Measurements from ENCODE around the gene TEX26.

The TEX26 gene

GRCh38 chr13:30971575-30971974 is 39.1 kb downstream of the TEX26 start:
- no peak overlapping the region for H3K18ac ChIP-seq (ENCODE audit: low read depth in 1 of 2, low read length in 2 of 2)
- H3K4me3 ChIP-seq (ENCODE audit: insufficient read depth in 1 of 2, low read depth in 1 of 2, low read length in 2 of 2), result no peak overlapping the region
- H4K91ac ChIP-seq (ENCODE audit: low read length), result no peak overlapping the region
- H3K9ac ChIP-seq (ENCODE audit: low read length), result no peak overlapping the region
- no peak overlapping the region for H4K8ac ChIP-seq (ENCODE audit: low read length)
- H3K4me2 ChIP-seq (ENCODE audit: low read length, poor library complexity, severe bottlenecking), result no peak overlapping the region
- peak overlapping the region in 1 of 2 experiments; percentile 21 for H2BK12ac ChIP-seq (ENCODE audit: low read length in 2 of 2)
- no peak overlapping the region for H3K23ac ChIP-seq (ENCODE audit: low read length in 2 of 2)
- no peak overlapping the region for H2AFZ ChIP-seq (ENCODE audit: low read depth, low read length)
- no CpG with 5 or more reads among the region's 2 CpGs for WGBS
- no peak overlapping the region for H3K27ac ChIP-seq (ENCODE audit: low read length, poor library complexity, severe bottlenecking)
- DNase-seq, result peak; percentile 64
- no peak overlapping the region for H2AK5ac ChIP-seq (ENCODE audit: low read length, severe bottlenecking)
- H2BK5ac ChIP-seq (ENCODE audit: low read depth, low read length, poor library complexity, severe bottlenecking), result no peak overlapping the region
- H3K9me3 ChIP-seq (ENCODE audit: control insufficient read depth, low read length), result no peaks in the 10 kb centered on the region
- no peak overlapping the region for H3K4ac ChIP-seq (ENCODE audit: low read depth in 1 of 2, low read length in 2 of 2)
- no peaks in the 10 kb centered on the region for H3K36me3 ChIP-seq (ENCODE audit: control insufficient read depth in 1 of 2, insufficient read depth in 2 of 2, low read depth in 1 of 2, low read length in 2 of 2)
- no peaks in the 10 kb centered on the region for H3K4me1 ChIP-seq (ENCODE audit: control insufficient read depth, insufficient read depth, low read depth, low read length)
- H2BK120ac ChIP-seq (ENCODE audit: low read depth, low read length), result no peak overlapping the region
- no peak overlapping the region for H3K14ac ChIP-seq (ENCODE audit: low read length in 2 of 2)
- no peaks in the 10 kb centered on the region for H3K27me3 ChIP-seq (ENCODE audit: control insufficient read depth in 1 of 2, insufficient read depth in 1 of 2, low read length in 2 of 2)
- no peaks in the 10 kb centered on the region for H3K79me1 ChIP-seq (replicated peaks; ENCODE audit: low read length, poor library complexity, severe bottlenecking)
- no peak overlapping the region for H2BK15ac ChIP-seq (ENCODE audit: low read depth, poor library complexity, severe bottlenecking)

GRCh38 chr13:30972888-30973377 is 40.5 kb downstream of the TEX26 start:
- Histone ChIP-seq H3K9ac (ENCODE audit: low read length) (no peak overlapping the region), H3K23ac (ENCODE audit: low read length in 2 of 2) (no peak overlapping the region), H3K27ac (ENCODE audit: low read length, poor library complexity, severe bottlenecking) (no peak overlapping the region), H3K4me3 (ENCODE audit: insufficient read depth in 1 of 2, low read depth in 1 of 2, low read length in 2 of 2) (no peak overlapping the region), H3K14ac (ENCODE audit: low read length in 2 of 2) (no peak overlapping the region), H4K91ac (ENCODE audit: low read length) (no peak overlapping the region), H2BK120ac (ENCODE audit: low read depth, low read length) (no peak overlapping the region), H2BK5ac (ENCODE audit: low read depth, low read length, poor library complexity, severe bottlenecking) (no peak overlapping the region), H3K9me3 (ENCODE audit: control insufficient read depth, low read length) (no peaks in the 10 kb centered on the region), H2AK5ac (ENCODE audit: low read length, severe bottlenecking) (no peak overlapping the region), H2AFZ (ENCODE audit: low read depth, low read length) (no peak overlapping the region), H4K8ac (ENCODE audit: low read length) (no peak overlapping the region), H3K79me1 (replicated peaks; ENCODE audit: low read length, poor library complexity, severe bottlenecking) (no peaks in the 10 kb centered on the region), H3K4ac (ENCODE audit: low read depth in 1 of 2, low read length in 2 of 2) (no peak overlapping the region), H3K18ac (ENCODE audit: low read depth in 1 of 2, low read length in 2 of 2) (no peak overlapping the region), H2BK15ac (ENCODE audit: low read depth, poor library complexity, severe bottlenecking) (no peak overlapping the region), H2BK12ac (ENCODE audit: low read length in 2 of 2) (no peak overlapping the region), H3K36me3 (ENCODE audit: control insufficient read depth in 1 of 2, insufficient read depth in 2 of 2, low read depth in 1 of 2, low read length in 2 of 2) (no peaks in the 10 kb centered on the region), H3K4me2 (ENCODE audit: low read length, poor library complexity, severe bottlenecking) (no peak overlapping the region), H3K27me3 (ENCODE audit: control insufficient read depth in 1 of 2, insufficient read depth in 1 of 2, low read length in 2 of 2) (no peaks in the 10 kb centered on the region), H3K4me1 (ENCODE audit: control insufficient read depth, insufficient read depth, low read depth, low read length) (no peaks in the 10 kb centered on the region)
- DNase-seq, result peak; percentile 68
- WGBS, result no CpG with 5 or more reads among the region's 1 CpG

GRCh38 chr13:30974350-30974749 is 41.9 kb downstream of the TEX26 start:
- H3K4me3 ChIP-seq (ENCODE audit: insufficient read depth in 1 of 2, low read depth in 1 of 2, low read length in 2 of 2), result no peak overlapping the region
- H3K27me3 ChIP-seq (ENCODE audit: control insufficient read depth in 1 of 2, insufficient read depth in 1 of 2, low read length in 2 of 2), result no peaks in the 10 kb centered on the region
- peaks cover 7% of the 10 kb centered on the region for H3K4me1 ChIP-seq (ENCODE audit: control insufficient read depth, insufficient read depth, low read depth, low read length)
- H2BK12ac ChIP-seq (ENCODE audit: low read length in 2 of 2), result no peak overlapping the region
- DNase-seq, result no peak
- H3K9ac ChIP-seq (ENCODE audit: low read length), result no peak overlapping the region
- H2BK120ac ChIP-seq (ENCODE audit: low read depth, low read length), result no peak overlapping the region
- no peaks in the 10 kb centered on the region for H3K79me1 ChIP-seq (replicated peaks; ENCODE audit: low read length, poor library complexity, severe bottlenecking)
- H3K9me3 ChIP-seq (ENCODE audit: control insufficient read depth, low read length), result no peaks in the 10 kb centered on the region
- no peak overlapping the region for H2AK5ac ChIP-seq (ENCODE audit: low read length, severe bottlenecking)
- H2BK15ac ChIP-seq (ENCODE audit: low read depth, poor library complexity, severe bottlenecking), result no peak overlapping the region
- H3K36me3 ChIP-seq (ENCODE audit: control insufficient read depth in 1 of 2, insufficient read depth in 2 of 2, low read depth in 1 of 2, low read length in 2 of 2), result no peaks in the 10 kb centered on the region
- peak overlapping the region; percentile 10 for H4K8ac ChIP-seq (ENCODE audit: low read length)
- H3K23ac ChIP-seq (ENCODE audit: low read length in 2 of 2), result no peak overlapping the region
- no peak overlapping the region for H3K27ac ChIP-seq (ENCODE audit: low read length, poor library complexity, severe bottlenecking)
- no peak overlapping the region for H2BK5ac ChIP-seq (ENCODE audit: low read depth, low read length, poor library complexity, severe bottlenecking)
- H4K91ac ChIP-seq (ENCODE audit: low read length), result no peak overlapping the region
- no peak overlapping the region for H3K4me2 ChIP-seq (ENCODE audit: low read length, poor library complexity, severe bottlenecking)
- no peak overlapping the region for H3K4ac ChIP-seq (ENCODE audit: low read depth in 1 of 2, low read length in 2 of 2)
- no peak overlapping the region for H2AFZ ChIP-seq (ENCODE audit: low read depth, low read length)
- H3K14ac ChIP-seq (ENCODE audit: low read length in 2 of 2), result no peak overlapping the region
- 60% methylated on average over 1 of the region's 2 CpGs for WGBS
- H3K18ac ChIP-seq (ENCODE audit: low read depth in 1 of 2, low read length in 2 of 2), result no peak overlapping the region

GRCh38 chr13:30976025-30976424 is 43.6 kb downstream of the TEX26 start:
- H3K9me3 ChIP-seq (ENCODE audit: control insufficient read depth, low read length), result no peaks in the 10 kb centered on the region
- peak; percentile 52 for DNase-seq
- peak overlapping the region in 1 of 2 experiments; percentile 63 for H3K4ac ChIP-seq (ENCODE audit: low read depth in 1 of 2, low read length in 2 of 2)
- no peak overlapping the region for H2BK5ac ChIP-seq (ENCODE audit: low read depth, low read length, poor library complexity, severe bottlenecking)
- H3K27ac ChIP-seq (ENCODE audit: low read length, poor library complexity, severe bottlenecking), result no peak overlapping the region
- no peak overlapping the region for H4K91ac ChIP-seq (ENCODE audit: low read length)
- H3K23ac ChIP-seq (ENCODE audit: low read length in 2 of 2), result no peak overlapping the region
- 72% methylated on average over 4 of the region's 4 CpGs for WGBS
- H2BK12ac ChIP-seq (ENCODE audit: low read length in 2 of 2), result peak overlapping the region; percentile 19 to 44
- H2BK120ac ChIP-seq (ENCODE audit: low read depth, low read length), result peak overlapping the region; percentile 29
- H3K14ac ChIP-seq (ENCODE audit: low read length in 2 of 2), result no peak overlapping the region
- H3K18ac ChIP-seq (ENCODE audit: low read depth in 1 of 2, low read length in 2 of 2), result peak overlapping the region; percentile 79 to 89
- H2BK15ac ChIP-seq (ENCODE audit: low read depth, poor library complexity, severe bottlenecking), result no peak overlapping the region
- H2AK5ac ChIP-seq (ENCODE audit: low read length, severe bottlenecking), result no peak overlapping the region
- peak overlapping the region; percentile 47 for H4K8ac ChIP-seq (ENCODE audit: low read length)
- H3K27me3 ChIP-seq (ENCODE audit: control insufficient read depth in 1 of 2, insufficient read depth in 1 of 2, low read length in 2 of 2), result no peaks in the 10 kb centered on the region
- H3K36me3 ChIP-seq (ENCODE audit: control insufficient read depth in 1 of 2, insufficient read depth in 2 of 2, low read depth in 1 of 2, low read length in 2 of 2), result no peaks in the 10 kb centered on the region
- no peaks in the 10 kb centered on the region for H3K79me1 ChIP-seq (replicated peaks; ENCODE audit: low read length, poor library complexity, severe bottlenecking)
- H2AFZ ChIP-seq (ENCODE audit: low read depth, low read length), result no peak overlapping the region
- H3K4me2 ChIP-seq (ENCODE audit: low read length, poor library complexity, severe bottlenecking), result no peak overlapping the region
- no peak overlapping the region for H3K9ac ChIP-seq (ENCODE audit: low read length)
- no peak overlapping the region for H3K4me3 ChIP-seq (ENCODE audit: insufficient read depth in 1 of 2, low read depth in 1 of 2, low read length in 2 of 2)
- peaks cover 9% of the 10 kb centered on the region for H3K4me1 ChIP-seq (ENCODE audit: control insufficient read depth, insufficient read depth, low read depth, low read length)
